Nephron progenitor cell (in vitro differentiated cells): ENCODE measurements around the gene CEP162.
"Not testable (repeated sequence)": the region's sequence is repeated elsewhere in the genome, so short reads cannot be mapped to it uniquely, and the experiment has no call there.

ENCODE experiments used
- DNase-seq: peaks from one replicate; pipeline ENCODE4 v3.0.0; 2021
- H3K27ac Mint-ChIP-seq: 2 replicates; pipeline ENCODE4 v1.8.0; 2021; ENCODE audit warnings: mild to moderate bottlenecking, moderate library complexity, mixed read lengths
- H3K27me3 Mint-ChIP-seq: 2 replicates; pipeline ENCODE4 v1.8.0; 2021; ENCODE audit warnings: mild to moderate bottlenecking, low read depth, mixed read lengths; ENCODE audit not compliant: poor library complexity
- H3K36me3 Mint-ChIP-seq: 2 replicates; pipeline ENCODE4 v1.8.0; 2021; ENCODE audit warnings: low read depth, mixed read lengths
- H3K4me1 Mint-ChIP-seq: 2 replicates; pipeline ENCODE4 v1.8.0; 2021; ENCODE audit warnings: mixed read lengths
- H3K4me3 Mint-ChIP-seq: 2 replicates; pipeline ENCODE4 v1.8.0; 2021; ENCODE audit warnings: mild to moderate bottlenecking, moderate library complexity, mixed read lengths
- H3K9me3 Mint-ChIP-seq: 2 replicates; pipeline ENCODE4 v1.8.0; 2021; ENCODE audit warnings: mild to moderate bottlenecking, moderate library complexity, mixed read lengths
- TF ChIP-seq, protein P1 (sequence below): fragments of 200-600 bp; sonication (generic); IDR thresholded peaks from 2 replicates; pipeline ENCODE4 v1.5.0; 2021; ENCODE audit warnings: antibody characterized with exemption

CEP162 gene

DNA sequence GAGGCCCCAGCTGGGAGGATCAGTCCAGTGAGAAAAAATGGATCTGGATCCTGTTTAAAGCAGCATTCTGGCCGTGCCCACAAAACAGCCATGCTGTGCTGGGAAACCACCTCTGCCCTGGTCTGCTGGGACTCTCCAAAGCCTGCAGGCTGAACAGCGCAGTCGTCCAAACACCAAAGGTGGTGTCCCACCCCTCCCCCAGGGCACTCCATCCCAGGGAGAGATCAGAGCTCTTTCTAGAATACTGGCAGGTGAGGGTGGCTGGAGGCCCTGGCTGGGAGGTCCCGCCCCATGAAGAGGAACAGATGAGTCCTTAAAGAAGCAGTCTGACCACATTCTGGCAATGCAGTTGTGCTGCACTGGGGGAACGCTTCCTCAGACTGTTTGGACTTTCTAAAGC is 109.3 kb downstream of the CEP162 start:
- Mint-ChIP-seq H3K27me3 (peaks cover 6% of the 10 kb centered on the region), H3K9me3 (peaks cover 24% of the 10 kb centered on the region), H3K27ac (no peak overlapping the region), H3K4me1 (peaks cover 10% of the 10 kb centered on the region), H3K4me3 (no peak overlapping the region), H3K36me3 (peaks cover 15% of the 10 kb centered on the region)
- TF ChIP-seq, protein P1, sequence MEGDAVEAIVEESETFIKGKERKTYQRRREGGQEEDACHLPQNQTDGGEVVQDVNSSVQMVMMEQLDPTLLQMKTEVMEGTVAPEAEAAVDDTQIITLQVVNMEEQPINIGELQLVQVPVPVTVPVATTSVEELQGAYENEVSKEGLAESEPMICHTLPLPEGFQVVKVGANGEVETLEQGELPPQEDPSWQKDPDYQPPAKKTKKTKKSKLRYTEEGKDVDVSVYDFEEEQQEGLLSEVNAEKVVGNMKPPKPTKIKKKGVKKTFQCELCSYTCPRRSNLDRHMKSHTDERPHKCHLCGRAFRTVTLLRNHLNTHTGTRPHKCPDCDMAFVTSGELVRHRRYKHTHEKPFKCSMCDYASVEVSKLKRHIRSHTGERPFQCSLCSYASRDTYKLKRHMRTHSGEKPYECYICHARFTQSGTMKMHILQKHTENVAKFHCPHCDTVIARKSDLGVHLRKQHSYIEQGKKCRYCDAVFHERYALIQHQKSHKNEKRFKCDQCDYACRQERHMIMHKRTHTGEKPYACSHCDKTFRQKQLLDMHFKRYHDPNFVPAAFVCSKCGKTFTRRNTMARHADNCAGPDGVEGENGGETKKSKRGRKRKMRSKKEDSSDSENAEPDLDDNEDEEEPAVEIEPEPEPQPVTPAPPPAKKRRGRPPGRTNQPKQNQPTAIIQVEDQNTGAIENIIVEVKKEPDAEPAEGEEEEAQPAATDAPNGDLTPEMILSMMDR: no peak
- DNase-seq: no peak

DNA sequence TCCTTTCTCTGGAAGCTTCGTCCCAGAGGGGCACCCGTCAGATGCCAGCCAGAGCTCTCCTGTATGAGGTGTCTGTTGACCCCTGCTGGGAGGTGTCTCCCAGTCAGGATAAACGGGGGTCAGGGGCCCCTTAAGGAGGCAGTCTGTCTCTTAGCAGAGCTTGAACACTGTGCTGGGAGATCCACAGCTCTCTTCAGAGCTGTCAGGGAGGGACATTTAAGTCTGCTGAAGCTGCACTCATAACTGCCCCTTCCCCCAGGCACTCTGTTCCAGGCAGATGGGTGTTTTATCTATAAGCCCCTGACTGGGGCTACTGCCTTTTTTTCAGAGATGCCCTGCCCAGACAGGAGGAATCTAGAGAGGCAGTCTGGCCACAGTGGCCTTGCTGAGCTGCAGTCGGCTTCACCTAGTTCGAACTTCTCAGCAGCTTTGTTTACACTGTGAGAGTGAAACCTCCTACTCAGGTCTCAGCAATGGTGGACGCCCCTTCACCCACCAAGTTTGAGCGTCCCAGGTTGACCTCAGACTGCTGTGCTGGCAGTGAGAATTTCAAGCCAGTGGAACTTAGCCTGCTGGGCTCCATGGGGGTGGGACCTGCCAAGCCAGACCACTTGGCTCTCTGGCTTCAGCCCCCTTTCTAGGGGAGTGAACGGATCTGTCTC is 112.4 kb downstream of the CEP162 start:
- Mint-ChIP-seq H3K9me3 (peaks cover 36% of the 10 kb centered on the region), H3K27me3 (peaks cover 20% of the 10 kb centered on the region), H3K4me1 (peaks cover 10% of the 10 kb centered on the region)
- not testable (repeated sequence) for H3K27ac Mint-ChIP-seq, DNase-seq, H3K36me3 Mint-ChIP-seq, H3K4me3 Mint-ChIP-seq

GRCh38 chr6:84111351-84111750 is 116.1 kb downstream of the CEP162 start:
- not testable (repeated sequence) for DNase-seq, H3K4me1 Mint-ChIP-seq, H3K27ac Mint-ChIP-seq, H3K36me3 Mint-ChIP-seq, H3K4me3 Mint-ChIP-seq
- peaks cover 29% of the 10 kb centered on the region for H3K9me3 Mint-ChIP-seq
- H3K27me3 Mint-ChIP-seq: peaks cover 22% of the 10 kb centered on the region

- Mint-ChIP-seq H3K9me3 (peaks cover 15% of the 10 kb centered on the region), H3K27me3 (peaks cover 23% of the 10 kb centered on the region), H3K27ac (no peak overlapping the region), H3K4me3 (no peak overlapping the region), H3K36me3 (no peaks in the 10 kb centered on the region), H3K4me1 (no peaks in the 10 kb centered on the region)
- TF ChIP-seq, protein P1: no peak
- no peak for DNase-seq
Measured at GRCh38 chr6:84107495-84107894, 119.9 kb downstream of the CEP162 start.

GRCh38 chr6:84105215-84105924 is 122.1 kb downstream of the CEP162 start:
- not testable (repeated sequence) for H3K4me3 Mint-ChIP-seq, DNase-seq, H3K4me1 Mint-ChIP-seq, H3K27ac Mint-ChIP-seq, H3K36me3 Mint-ChIP-seq
- H3K9me3 Mint-ChIP-seq: peaks cover 11% of the 10 kb centered on the region
- peaks cover 13% of the 10 kb centered on the region for H3K27me3 Mint-ChIP-seq

DNA sequence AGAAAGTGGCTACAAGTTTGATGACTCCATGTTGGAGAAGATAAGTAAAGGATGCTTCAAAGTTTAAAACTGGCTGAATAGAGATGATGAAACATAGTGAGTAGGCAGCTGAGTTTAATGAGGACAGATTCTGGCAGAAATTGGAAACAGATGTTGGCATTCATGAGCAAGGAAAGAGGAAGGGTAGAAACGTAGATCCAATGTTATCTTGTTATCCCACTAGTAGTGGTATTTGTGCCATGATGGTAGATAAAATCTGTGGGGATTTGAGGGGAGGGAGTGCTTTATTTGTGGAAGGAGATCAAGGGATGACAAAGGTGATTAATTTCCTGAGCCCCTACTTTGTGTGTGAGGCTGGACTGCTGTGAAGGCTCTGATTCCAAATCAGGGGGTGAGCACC is 124.4 kb downstream of the CEP162 start:
- peaks cover 5% of the 10 kb centered on the region for H3K9me3 Mint-ChIP-seq
- H3K27me3 Mint-ChIP-seq: peaks cover 4% of the 10 kb centered on the region
- TF ChIP-seq, protein P1: no peak
- no peaks in the 10 kb centered on the region for H3K4me1 Mint-ChIP-seq
- no peaks in the 10 kb centered on the region for H3K36me3 Mint-ChIP-seq
- no peak overlapping the region for H3K4me3 Mint-ChIP-seq
- H3K27ac Mint-ChIP-seq: no peak overlapping the region
- no peak for DNase-seq

DNA sequence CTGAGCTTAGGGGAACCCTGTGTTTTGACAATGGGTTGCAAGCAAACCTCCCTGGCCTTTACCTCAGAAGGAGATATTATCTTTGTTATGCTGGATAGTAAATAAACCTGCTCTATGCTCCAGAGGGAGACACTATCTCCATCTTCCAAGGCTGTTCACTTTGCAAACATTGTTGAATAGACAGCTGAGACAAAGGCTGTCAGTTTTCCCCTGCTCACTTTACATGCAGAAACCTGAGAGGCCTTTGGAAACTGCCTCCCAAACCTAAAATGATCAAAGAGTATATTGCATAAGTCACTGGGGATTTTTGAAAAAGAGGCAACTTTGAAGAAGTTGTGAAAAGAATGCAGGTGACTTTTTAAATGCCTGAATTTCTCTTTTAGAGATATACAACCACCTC is 132.3 kb downstream of the CEP162 start:
- DNase-seq: no peak

More for the DNA sequence above, 132.3 kb downstream of the CEP162 start:
- H3K4me3 Mint-ChIP-seq: no peak overlapping the region
- TF ChIP-seq, protein P1: no peak
- no peaks in the 10 kb centered on the region for H3K36me3 Mint-ChIP-seq
- H3K27me3 Mint-ChIP-seq: peaks cover 3% of the 10 kb centered on the region
- H3K9me3 Mint-ChIP-seq: peaks cover 6% of the 10 kb centered on the region
- no peaks in the 10 kb centered on the region for H3K4me1 Mint-ChIP-seq
- H3K27ac Mint-ChIP-seq: no peak overlapping the region
